Endothelial cell (in vitro differentiated cells): ENCODE results near the gene CIAO3. TPM values are rescaled to one million over a fixed set of nuclear protein-coding genes. Genes with fewer than 3 reads are reported as not detected.

Experiments used
- DNase-seq: peaks from one replicate; pipeline ENCODE4 v3.0.0; 2021; ENCODE audit warnings: low spot score
- H3K27ac Mint-ChIP-seq: one replicate; pipeline ENCODE4 v1.8.0; 2021; ENCODE audit warnings: mixed read lengths, inconsistent platforms; ENCODE audit not compliant: unreplicated experiment
- H3K27me3 Mint-ChIP-seq: one replicate; pipeline ENCODE4 v1.8.0; 2021; ENCODE audit warnings: mild to moderate bottlenecking, moderate library complexity, mixed read lengths, inconsistent platforms; ENCODE audit not compliant: unreplicated experiment
- H3K36me3 Mint-ChIP-seq: one replicate; pipeline ENCODE4 v1.8.0; 2021; ENCODE audit warnings: mild to moderate bottlenecking, low read depth, mixed read lengths, inconsistent platforms; ENCODE audit not compliant: unreplicated experiment
- H3K4me1 Mint-ChIP-seq: one replicate; pipeline ENCODE4 v1.8.0; 2021; ENCODE audit warnings: mild to moderate bottlenecking, mixed read lengths, inconsistent platforms; ENCODE audit not compliant: unreplicated experiment
- H3K4me3 Mint-ChIP-seq: one replicate; pipeline ENCODE4 v1.8.0; 2021; ENCODE audit warnings: mild to moderate bottlenecking, mixed read lengths, inconsistent platforms; ENCODE audit not compliant: unreplicated experiment
- H3K9me3 Mint-ChIP-seq: one replicate; pipeline ENCODE4 v1.8.0; 2021; ENCODE audit warnings: mixed read lengths, inconsistent platforms; ENCODE audit not compliant: unreplicated experiment
- total RNA-seq: library from RNA; stranded (reverse); fragmentation: NEBNext Ultra II Directional; extraction: Animal tissue kit (Norgen Biotek cat#: 25700); gene quantifications from one replicate; pipeline ENCODE4 v1.2.1, GENCODE V29; 2021; ENCODE audit not compliant: unreplicated experiment
- TF ChIP-seq, protein P1 (sequence below): fragments of 200-600 bp; sonication (generic); IDR thresholded peaks from one replicate; pipeline ENCODE4 v1.5.0; 2021; ENCODE audit warnings: antibody characterized with exemption; ENCODE audit not compliant: unreplicated experiment

The CIAO3 gene
- total RNA-seq, 1 donor from 2014 or later = 51.0 TPM

DNA sequence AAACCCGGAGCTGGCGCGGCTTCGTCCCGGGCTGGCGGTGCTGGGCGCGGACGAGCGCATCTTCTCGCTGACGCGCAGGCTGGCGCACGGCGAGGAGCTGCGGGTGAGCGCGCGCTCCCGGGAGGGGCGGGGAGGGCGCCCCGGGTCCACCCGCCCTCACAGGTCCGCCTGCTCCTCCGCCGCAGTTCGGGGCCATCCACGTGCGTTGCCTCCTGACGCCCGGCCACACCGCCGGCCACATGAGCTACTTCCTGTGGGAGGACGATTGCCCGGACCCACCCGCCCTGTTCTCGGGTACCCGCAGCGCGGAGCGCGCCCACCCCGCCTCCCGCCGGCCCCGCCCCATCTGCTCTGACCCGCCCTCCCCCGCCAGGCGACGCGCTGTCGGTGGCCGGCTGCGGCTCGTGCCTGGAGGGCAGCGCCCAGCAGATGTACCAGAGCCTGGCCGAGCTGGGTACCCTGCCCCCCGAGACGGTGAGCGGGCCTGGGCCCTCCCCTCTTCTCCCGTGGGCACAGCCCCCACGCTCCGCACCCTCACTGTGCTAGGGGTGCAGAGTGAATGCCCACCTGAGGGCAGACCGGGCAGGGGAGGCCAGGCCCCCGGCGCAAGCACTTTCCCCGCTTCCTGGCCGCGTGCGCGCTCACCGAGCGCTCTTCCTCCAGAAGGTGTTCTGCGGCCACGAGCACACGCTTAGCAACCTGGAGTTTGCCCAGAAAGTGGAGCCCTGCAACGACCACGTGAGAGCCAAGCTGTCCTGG, 12.5 kb downstream of the CIAO3 start:
- no peak for DNase-seq
- no peak overlapping the region for H3K4me3 Mint-ChIP-seq
- no peaks in the 10 kb centered on the region for H3K4me1 Mint-ChIP-seq
- H3K36me3 Mint-ChIP-seq = peaks cover 10% of the 10 kb centered on the region
- TF ChIP-seq, protein P1, sequence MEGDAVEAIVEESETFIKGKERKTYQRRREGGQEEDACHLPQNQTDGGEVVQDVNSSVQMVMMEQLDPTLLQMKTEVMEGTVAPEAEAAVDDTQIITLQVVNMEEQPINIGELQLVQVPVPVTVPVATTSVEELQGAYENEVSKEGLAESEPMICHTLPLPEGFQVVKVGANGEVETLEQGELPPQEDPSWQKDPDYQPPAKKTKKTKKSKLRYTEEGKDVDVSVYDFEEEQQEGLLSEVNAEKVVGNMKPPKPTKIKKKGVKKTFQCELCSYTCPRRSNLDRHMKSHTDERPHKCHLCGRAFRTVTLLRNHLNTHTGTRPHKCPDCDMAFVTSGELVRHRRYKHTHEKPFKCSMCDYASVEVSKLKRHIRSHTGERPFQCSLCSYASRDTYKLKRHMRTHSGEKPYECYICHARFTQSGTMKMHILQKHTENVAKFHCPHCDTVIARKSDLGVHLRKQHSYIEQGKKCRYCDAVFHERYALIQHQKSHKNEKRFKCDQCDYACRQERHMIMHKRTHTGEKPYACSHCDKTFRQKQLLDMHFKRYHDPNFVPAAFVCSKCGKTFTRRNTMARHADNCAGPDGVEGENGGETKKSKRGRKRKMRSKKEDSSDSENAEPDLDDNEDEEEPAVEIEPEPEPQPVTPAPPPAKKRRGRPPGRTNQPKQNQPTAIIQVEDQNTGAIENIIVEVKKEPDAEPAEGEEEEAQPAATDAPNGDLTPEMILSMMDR = no peak
- no peaks in the 10 kb centered on the region for H3K9me3 Mint-ChIP-seq
- H3K27me3 Mint-ChIP-seq = peaks cover 5% of the 10 kb centered on the region
- no peak overlapping the region for H3K27ac Mint-ChIP-seq

DNA sequence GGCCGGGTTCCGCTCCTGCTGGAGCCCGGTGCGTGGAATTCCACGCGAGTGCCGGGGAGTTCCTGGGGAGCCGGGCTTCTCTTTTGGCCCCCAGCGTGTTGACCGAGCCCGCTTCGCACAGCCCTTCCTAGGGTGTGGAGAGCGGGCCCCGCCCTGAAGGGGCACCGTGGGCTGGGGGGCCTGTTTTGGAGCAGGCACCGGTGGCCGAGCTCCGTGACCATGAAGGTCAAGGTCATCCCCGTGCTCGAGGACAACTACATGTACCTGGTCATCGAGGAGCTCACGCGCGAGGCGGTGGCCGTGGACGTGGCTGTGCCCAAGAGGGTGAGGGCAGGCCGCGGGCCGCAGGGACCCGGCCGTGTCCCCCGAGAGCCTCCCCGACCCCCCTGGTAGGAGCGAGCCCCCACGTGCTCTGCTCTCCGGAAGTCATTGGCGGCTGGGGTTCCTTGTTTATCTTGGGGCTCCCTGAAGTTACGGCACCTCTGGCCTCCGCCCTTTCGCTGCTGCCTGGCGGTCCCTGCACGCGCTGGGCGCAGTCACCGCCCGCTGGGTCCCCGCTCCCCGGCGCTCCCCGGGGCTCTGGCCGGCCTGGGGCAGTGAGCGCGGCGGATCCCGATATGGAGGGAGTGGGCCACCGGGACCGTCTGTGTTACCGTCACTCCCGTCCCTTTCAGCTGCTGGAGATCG, 13.4 kb downstream of the CIAO3 start:
- TF ChIP-seq, protein P1 = no peak
- DNase-seq = no peak
- H3K36me3 Mint-ChIP-seq = peaks cover 3% of the 10 kb centered on the region
- H3K27me3 Mint-ChIP-seq = peaks cover 6% of the 10 kb centered on the region
- H3K27ac Mint-ChIP-seq = no peak overlapping the region
- no peaks in the 10 kb centered on the region for H3K9me3 Mint-ChIP-seq
- H3K4me1 Mint-ChIP-seq = no peaks in the 10 kb centered on the region
- H3K4me3 Mint-ChIP-seq = no peak overlapping the region

DNA sequence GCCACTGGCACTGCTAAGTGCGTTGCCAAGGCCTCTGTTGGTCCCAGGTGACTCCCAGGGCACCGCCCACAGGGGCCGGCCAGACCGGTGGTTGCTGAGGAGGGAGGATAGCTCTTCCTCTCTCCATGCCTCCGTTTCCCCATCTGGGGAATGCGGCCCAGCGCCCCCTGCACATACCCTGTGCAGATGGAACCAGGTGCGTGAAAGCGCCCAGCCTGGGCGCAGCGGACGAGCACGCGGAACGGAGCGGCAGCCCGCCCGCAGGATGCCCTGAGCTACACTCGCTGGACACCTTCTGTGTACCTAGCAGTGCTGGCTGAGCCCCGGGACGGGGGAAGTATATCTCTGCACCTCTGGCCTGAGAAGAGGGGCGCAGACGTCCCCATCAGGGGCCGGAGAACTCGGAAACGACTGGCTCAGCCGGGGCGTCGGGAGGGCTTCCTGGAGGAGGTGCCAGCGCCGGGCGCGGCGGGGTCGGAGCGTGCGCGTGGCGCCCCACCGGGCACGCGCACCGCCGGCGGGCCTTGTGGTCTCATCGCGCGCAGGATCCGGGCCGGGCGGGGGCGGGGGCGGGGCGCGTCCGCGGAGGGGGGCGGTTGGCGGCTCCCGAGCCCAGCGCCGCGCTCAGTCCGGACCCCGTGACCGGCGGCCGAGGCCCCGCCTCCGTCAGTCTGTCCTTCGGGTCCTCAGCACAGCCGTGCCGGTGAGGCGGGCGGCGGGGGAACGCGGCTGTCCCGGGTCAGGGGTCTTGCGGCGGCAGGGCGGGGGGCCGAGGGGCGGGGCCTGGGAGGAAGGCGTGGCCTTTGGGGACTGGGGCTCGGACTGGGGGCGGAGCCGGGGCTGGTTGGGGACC, 14.1 kb downstream of the CIAO3 start, which contains the start of the genes CCDC78 and HAGHL:
CCDC78 (minus strand) TSS at position 6 of the 853 bp plus-strand sequence. CDS start 76 bp downstream, outside the sequence.
HAGHL (plus strand) TSS at position 669 of the 853 bp plus-strand sequence. CDS start 404 bp downstream, outside the sequence.
- no peaks in the 10 kb centered on the region for H3K9me3 Mint-ChIP-seq
- no peak for DNase-seq
- no peak within 1 kb of the TSS for H3K27ac Mint-ChIP-seq
- H3K27me3 Mint-ChIP-seq = peaks cover 6% of the 10 kb centered on the region
- TF ChIP-seq, protein P1 = no peak
- no peaks in the 10 kb centered on the region for H3K4me1 Mint-ChIP-seq
- H3K4me3 Mint-ChIP-seq = no peak within 1 kb of the TSS
- H3K36me3 Mint-ChIP-seq = no peaks in the 10 kb centered on the region

- DNase-seq = no peak
- Mint-ChIP-seq H3K36me3 (no peaks in the 10 kb centered on the region), H3K4me1 (no peaks in the 10 kb centered on the region), H3K27ac (no peak overlapping the region), H3K27me3 (peaks cover 6% of the 10 kb centered on the region), H3K9me3 (no peaks in the 10 kb centered on the region), H3K4me3 (no peak overlapping the region)
- TF ChIP-seq, protein P1 = no peak
Measured at GRCh38 chr16:726188-726437, 14.7 kb downstream of the CIAO3 start.
